GM12865 (cell line): ENCODE results near the gene TUBB2A.
"Not testable (repeated sequence)": the region's sequence is repeated elsewhere in the genome, so short reads cannot be mapped to it uniquely, and the experiment has no call there.

Source experiments
- DNase-seq: peaks from one replicate; pipeline ENCODE4 v3.0.0; 2010; ENCODE audit warnings: low read depth
- H3K4me3 ChIP-seq: 2 replicates; pipeline ENCODE4 v1.5.1; 2011; ENCODE audit warnings: mild to moderate bottlenecking, low read depth, low read length, control low read depth
- TF ChIP-seq, protein P1 (sequence below): IDR thresholded peaks from 2 replicates; pipeline ENCODE4 v1.5.1; 2011; ENCODE audit warnings: low read length, control low read depth, low read depth, inconsistent platforms; ENCODE audit not compliant: insufficient read depth; ENCODE audit errors: missing control alignments

TUBB2A gene

DNA sequence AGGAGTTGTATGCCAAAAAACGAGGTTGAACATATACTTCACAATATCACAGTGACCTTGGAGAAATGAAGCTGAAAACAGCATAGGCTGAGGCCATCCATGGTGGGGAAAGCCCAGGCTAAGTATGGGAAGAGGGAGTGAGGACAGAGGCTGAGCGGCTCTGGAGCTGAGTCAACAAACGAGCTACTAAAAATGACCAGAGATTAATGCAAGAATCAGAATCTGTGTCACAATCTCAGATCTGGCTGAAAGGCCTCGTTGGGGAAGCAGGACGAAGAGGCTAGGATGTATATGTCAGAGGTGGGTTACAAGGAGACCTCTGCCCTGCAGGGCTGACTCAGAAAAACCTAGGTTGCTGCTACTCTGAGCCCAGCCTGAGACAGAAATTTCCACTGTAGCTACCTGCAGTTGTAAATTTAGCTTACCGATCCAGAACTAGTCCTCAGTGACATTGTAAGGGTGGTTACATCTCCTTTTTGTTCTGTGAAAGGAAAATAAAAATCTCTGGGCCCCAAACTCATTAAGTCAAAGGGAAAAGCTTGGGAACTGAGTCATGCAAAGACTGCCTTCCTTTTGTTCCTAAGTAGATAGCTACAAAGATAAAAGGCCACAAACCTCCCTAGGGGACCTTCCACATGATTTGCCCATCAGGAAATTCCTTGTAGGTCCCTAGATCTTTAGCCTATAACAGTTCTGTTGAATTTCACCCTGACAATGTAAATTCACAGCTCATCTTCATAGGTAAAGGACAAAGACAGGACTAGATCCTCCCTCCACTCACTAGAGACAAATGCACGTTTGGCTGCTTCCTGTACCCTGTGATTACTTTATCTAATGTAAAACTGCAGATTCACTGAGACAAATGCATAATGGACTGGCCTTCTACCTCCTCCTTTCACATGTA lies 8.5 kb upstream of the TUBB2A start:
- DNase-seq = no peak
- no peak overlapping the region for H3K4me3 ChIP-seq

DNA sequence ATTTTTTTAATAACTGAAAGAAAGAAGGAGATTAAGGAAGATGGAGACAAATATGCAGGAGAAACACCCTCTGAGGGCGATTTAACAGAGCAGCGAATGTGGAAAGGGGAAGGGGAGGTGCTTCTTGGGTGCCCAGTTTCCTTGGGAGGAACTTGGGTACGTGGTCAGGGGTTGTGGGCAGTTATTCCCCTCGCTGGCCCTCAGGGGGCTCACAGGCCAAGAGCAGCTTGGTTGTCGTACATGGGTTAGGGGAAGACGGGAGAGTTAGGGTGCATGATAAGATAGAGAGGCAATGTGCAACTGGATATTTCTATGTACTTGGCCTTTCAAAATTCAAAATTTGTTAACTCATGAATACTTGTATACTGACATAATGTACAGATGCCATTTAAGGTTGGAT lies 7.0 kb upstream of the TUBB2A start:
- TF ChIP-seq, protein P1, sequence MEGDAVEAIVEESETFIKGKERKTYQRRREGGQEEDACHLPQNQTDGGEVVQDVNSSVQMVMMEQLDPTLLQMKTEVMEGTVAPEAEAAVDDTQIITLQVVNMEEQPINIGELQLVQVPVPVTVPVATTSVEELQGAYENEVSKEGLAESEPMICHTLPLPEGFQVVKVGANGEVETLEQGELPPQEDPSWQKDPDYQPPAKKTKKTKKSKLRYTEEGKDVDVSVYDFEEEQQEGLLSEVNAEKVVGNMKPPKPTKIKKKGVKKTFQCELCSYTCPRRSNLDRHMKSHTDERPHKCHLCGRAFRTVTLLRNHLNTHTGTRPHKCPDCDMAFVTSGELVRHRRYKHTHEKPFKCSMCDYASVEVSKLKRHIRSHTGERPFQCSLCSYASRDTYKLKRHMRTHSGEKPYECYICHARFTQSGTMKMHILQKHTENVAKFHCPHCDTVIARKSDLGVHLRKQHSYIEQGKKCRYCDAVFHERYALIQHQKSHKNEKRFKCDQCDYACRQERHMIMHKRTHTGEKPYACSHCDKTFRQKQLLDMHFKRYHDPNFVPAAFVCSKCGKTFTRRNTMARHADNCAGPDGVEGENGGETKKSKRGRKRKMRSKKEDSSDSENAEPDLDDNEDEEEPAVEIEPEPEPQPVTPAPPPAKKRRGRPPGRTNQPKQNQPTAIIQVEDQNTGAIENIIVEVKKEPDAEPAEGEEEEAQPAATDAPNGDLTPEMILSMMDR = no peak
- no peak for DNase-seq
- H3K4me3 ChIP-seq = no peak overlapping the region

More for the DNA sequence above, 8.5 kb upstream of the TUBB2A start:
- TF ChIP-seq, protein P1 = no peak

DNA sequence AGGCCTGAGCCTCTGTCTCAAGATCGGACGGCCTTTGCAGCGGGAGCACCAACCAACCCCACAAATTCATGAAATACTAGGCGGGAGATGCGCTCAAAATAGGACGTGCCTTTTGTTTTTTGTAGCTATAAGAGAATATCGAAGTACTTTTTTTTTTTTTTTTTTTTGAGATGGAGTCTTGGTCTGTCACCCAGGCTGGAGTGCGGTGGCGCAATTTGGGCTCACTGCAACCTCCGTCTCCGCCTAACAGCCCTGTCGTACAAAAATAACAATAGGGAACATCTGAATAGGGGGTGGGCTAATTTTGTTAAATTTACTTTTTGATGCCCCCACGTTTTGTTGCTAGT lies 5.9 kb upstream of the TUBB2A start:
- TF ChIP-seq, protein P1 = peak; percentile 10
- no peak for DNase-seq
- H3K4me3 ChIP-seq = peak overlapping the region; percentile 56

DNA sequence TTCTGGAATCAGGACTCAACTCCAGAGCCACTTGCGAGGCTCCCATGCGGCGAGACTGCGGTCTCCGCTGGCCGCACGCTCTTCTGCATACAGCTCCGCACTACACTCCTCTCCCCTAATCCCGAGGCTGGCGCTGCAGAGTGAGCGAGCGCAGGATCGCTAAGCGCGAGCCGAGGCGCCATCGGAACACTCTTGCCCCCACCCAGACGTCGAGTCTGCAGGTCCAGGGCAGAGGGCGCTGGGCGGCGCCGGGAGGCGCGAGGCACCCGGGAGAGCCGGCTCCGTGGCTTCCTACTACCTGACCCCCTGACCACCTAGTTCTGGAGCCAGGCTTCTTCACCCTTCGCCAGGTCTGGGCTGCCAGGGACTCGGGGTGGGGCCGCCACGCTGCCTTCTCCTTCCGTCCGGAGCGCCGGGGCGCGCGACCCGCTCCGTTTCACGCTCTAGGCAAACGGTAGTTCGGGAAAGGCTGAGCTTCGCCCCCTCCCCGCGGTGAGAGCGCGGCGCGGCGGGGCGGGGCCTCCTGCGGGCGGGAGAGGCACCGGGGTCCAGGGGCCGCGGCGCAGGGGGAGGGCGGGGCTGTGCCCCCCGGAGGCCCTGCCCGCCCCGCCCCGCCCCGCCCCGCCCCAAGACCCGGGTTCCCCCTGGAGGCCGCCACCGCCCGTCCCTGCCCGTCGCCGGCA lies 5.4 kb upstream of the TUBB2A start:
- peak overlapping the region; percentile 56 for H3K4me3 ChIP-seq
- TF ChIP-seq, protein P1 = no peak
- peak; percentile 81 for DNase-seq

DNA sequence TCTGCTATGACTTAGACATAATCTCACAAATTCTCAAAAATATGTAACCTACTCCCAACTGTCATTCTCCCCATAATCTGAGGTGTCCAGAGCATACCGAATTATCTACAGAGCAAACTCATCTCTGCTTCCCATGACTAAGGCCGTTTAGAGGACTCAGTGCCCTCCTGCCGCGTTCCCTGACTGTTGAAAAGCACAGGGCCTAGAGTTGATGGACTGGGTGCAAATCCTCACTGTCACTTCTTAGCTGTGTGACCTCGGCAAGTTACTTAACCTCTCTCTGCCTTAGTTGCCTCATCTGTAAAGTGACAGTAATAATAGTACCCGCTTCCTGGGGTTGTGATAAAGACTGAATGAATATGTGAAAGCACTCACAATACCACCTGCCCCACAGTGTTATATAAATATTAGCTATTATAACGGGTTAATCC lies 4.7 kb upstream of the TUBB2A start:
- peak overlapping the region; percentile 56 for H3K4me3 ChIP-seq
- TF ChIP-seq, protein P1 = no peak
- DNase-seq = peak; percentile 36

DNA sequence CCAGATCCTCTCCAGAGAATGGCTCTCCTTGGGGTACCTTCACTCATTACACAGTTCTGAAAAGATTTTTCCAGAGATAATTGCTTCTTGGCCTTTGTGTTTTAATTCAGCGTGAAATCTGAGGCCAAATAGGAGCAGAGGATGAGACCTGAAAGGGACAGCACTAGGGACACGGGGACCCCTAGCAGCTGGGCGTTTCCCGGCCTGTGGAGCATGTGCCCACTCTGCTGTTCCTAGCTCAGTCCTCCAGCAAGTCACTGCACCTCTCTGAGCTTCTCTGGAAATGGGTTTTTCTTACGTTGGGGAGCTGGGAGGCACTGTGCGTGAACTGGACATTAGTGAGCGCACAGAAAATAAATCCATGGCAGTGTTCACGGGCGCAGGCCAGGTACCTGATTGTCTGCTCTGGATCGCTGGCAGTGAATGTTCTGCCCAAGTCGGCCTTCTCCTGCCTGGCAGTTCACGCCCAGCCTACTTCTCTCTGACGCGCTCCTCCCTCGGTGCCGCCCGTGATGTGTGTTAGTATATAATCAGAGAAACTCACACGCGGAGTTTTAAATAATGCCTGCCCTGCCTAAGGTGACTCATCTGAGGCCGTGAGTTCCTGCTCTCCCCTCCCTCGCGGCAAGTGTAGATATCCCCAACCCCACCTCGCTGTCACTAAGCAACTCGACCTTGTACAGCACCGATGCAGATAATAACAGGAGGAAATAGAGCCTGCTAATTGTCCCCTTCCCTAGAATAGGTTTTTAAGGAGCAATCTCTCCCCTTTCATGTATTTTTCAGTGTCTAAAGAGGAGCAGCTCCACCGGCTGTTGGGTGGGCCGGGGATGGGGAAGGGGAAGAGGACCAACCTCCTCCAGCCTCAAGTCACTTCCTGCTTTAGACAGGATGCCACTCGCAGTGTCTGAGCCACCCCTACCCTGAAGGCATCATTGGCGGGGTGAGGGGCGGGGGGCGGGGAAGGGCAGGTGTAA lies 2.7 kb upstream of the TUBB2A start:
- no peak overlapping the region for H3K4me3 ChIP-seq
- TF ChIP-seq, protein P1 = no peak
- DNase-seq = peak; percentile 60

DNA sequence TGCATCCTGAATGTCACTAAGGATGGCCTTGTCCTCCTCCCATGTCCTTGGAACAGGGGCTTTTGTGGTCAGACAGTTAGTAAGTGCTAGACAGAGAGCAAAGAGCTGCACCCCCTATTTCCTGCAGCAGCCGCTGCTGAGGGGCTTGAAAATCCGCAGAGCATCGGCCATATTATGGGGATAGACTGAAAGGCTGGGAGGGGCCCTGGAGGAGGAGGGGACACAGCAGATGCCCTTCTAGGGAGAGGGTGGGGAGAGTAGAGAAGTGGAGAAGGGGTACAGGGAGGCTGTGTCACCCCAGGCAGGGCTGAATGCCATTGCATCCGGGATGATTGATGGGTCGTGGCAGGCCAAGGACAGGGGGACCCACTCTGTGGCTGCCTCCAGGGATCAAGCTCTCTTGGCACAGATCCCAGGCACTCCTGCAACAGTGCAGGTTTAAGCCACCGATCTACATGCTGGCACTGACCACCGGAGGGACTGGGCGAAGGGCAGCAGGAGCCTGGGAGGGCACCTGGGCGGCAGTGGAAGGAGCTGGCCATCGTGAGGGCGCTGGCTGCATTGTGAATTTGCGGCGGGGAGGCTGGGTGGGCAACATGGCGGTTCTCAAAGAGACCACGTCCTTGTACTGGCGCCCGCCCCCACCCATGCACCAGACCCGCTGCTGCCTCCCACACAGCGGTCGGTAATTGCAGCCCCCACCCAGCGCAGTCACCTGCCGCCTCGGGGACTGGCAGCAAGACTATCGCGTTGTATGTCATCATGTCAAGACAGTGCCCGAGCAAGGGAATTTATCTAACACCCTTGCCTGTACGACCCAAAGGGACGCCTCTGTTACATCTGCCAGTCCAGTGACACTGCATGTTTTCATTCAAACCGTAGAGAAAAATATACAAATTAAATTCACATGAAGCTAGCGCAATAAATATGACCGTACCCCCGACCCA lies 887 bp downstream of the TUBB2A start:
- H3K4me3 ChIP-seq = peak overlapping the region; percentile 84
- DNase-seq = peak; percentile 33

DNA sequence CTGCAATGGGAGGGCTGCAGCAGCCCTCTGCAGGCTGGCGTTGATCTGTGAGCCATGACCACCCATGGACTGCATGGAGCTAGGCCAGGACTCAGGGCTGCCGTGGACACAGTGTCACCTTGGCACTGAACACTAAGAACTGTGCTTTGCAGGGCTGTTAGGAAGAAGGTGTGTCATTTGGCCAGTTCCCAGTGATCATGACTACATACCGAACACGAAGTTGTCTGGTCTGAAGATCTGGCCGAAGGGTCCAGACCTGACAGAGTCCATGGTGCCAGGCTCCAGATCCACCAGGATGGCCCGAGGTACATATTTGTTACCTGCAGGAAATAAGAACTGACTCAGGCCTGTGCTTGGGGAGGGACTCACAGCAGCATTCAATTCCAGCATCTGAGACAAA lies 1.9 kb downstream of the TUBB2A start:
- DNase-seq, H3K4me3 ChIP-seq: not testable (repeated sequence)
